Breast epithelium (tissue), 3 donors: ENCODE data around the gene TRIM9.

Experiments
- POLR2A ChIP-seq: fragments of 450-650 bp; IDR thresholded peaks from one replicate; pipeline ENCODE4 v1.6.1; 2016; ENCODE audit warnings: antibody characterized with exemption, mild to moderate bottlenecking, moderate library complexity
- POLR2AphosphoS5 ChIP-seq, 3 donors: sonication (generic); formaldehyde crosslinking; IDR thresholded peaks; one replicate each; pipeline ENCODE4 v1.6.1; 2017; ENCODE audit warnings: antibody characterized with exemption in 3 of 3
- TF ChIP-seq, protein P1 (sequence below), 3 donors: fragments of 450-650 bp; IDR thresholded peaks; one replicate each; pipeline ENCODE4 v1.5.1; 2016 to 2017; ENCODE audit warnings: antibody characterized with exemption in 3 of 3, mild to moderate bottlenecking in 3 of 3, moderate library complexity in 3 of 3

GRCh38 chr14:51129130-51129529 is 34.2 kb upstream of the TRIM9 start:
- TF ChIP-seq, protein P1, sequence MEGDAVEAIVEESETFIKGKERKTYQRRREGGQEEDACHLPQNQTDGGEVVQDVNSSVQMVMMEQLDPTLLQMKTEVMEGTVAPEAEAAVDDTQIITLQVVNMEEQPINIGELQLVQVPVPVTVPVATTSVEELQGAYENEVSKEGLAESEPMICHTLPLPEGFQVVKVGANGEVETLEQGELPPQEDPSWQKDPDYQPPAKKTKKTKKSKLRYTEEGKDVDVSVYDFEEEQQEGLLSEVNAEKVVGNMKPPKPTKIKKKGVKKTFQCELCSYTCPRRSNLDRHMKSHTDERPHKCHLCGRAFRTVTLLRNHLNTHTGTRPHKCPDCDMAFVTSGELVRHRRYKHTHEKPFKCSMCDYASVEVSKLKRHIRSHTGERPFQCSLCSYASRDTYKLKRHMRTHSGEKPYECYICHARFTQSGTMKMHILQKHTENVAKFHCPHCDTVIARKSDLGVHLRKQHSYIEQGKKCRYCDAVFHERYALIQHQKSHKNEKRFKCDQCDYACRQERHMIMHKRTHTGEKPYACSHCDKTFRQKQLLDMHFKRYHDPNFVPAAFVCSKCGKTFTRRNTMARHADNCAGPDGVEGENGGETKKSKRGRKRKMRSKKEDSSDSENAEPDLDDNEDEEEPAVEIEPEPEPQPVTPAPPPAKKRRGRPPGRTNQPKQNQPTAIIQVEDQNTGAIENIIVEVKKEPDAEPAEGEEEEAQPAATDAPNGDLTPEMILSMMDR (IDR thresholded peaks at IDR 0.05) = no peak
- no peak for TF ChIP-seq POLR2A
- no peak for TF ChIP-seq POLR2AphosphoS5 (IDR thresholded peaks at IDR 0.05)
